MG63 (cell line): ENCODE data around the gene ABITRAM. TPM values are rescaled to one million over a fixed set of nuclear protein-coding genes. Genes with fewer than 3 reads are reported as not detected.
"Not testable (repeated sequence)": the region's sequence is repeated elsewhere in the genome, so short reads cannot be mapped to it uniquely, and the experiment has no call there.

Experiments
- DNase-seq: peaks from one replicate; pipeline ENCODE4 v3.0.0-alpha.2; 2020
- H3K27me3 ChIP-seq: fragments of 250-450 bp; sonication (Bioruptor Pico); 2 replicates; pipeline ENCODE4 v1.5.1; 2020; ENCODE audit warnings: mild to moderate bottlenecking, moderate library complexity
- H3K36me3 ChIP-seq: fragments of 250-450 bp; sonication (Bioruptor Pico); 2 replicates; pipeline ENCODE4 v1.5.1; 2020; ENCODE audit warnings: mild to moderate bottlenecking, moderate library complexity
- H3K4me3 ChIP-seq: fragments of 250-450 bp; sonication (Bioruptor Pico); 2 replicates; pipeline ENCODE4 v1.5.1; 2020; ENCODE audit warnings: mild to moderate bottlenecking, moderate library complexity
- H3K9me3 ChIP-seq: fragments of 250-450 bp; sonication (Bioruptor Pico); 2 replicates; pipeline ENCODE4 v1.5.1; 2020; ENCODE audit warnings: mild to moderate bottlenecking, moderate library complexity
- total RNA-seq: library from RNA; depleted of rRNA; stranded (reverse); fragments of >200 nt; shearing (Covaris generic); gene quantifications from 2 replicates; pipeline ENCODE4 v1.2.3, GENCODE V29; 2014; ENCODE audit warnings: low replicate concordance; rRNA removed

The ABITRAM gene, protein sequence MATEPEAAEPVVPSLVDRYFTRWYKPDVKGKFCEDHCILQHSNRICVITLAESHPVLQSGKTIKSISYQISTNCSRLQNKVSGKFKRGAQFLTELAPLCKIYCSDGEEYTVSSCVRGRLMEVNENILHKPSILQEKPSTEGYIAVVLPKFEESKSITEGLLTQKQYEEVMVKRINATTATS
- total RNA-seq: 9.7 and 13.3 TPM in 2 replicates

DNA sequence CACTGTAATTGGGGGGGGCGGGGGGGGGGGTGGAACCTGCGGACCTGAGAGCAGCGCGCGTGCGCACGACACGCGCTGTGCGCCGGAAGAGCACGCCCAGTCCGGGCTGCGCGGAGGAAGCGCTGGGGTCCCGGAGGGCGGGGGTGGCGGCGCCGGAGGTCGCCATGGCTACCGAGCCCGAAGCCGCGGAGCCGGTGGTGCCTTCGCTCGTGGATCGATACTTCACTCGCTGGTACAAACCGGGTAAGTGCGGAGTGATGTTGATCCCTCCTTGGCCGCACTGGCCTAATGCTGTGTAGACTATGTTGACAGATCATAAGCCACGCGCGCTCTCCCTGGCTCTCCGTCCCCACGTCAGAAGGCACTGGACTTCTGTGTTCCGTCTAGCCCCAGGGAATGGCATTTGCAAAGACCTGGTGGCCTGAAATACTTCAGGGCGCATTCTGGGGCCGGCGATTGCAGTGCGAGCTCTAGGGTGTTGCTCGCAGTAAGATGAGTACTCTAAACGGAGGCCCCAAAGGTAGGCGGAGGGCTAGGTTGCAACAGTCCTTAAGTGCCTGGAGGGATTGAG, at the start of gene ABITRAM:
Gene ABITRAM (plus strand): TSS at position 78 of the 571 bp plus-strand sequence. CDS start 87 bp downstream, at position 165.
- Histone ChIP-seq H3K9me3 (no peaks in the 10 kb centered on the region), H3K36me3 (peaks cover 13% of the 10 kb centered on the region), H3K4me3 (peak within 1 kb of the TSS; percentile 86), H3K27me3 (no peaks in the 10 kb centered on the region)
- DNase-seq: peak; percentile 60

DNA sequence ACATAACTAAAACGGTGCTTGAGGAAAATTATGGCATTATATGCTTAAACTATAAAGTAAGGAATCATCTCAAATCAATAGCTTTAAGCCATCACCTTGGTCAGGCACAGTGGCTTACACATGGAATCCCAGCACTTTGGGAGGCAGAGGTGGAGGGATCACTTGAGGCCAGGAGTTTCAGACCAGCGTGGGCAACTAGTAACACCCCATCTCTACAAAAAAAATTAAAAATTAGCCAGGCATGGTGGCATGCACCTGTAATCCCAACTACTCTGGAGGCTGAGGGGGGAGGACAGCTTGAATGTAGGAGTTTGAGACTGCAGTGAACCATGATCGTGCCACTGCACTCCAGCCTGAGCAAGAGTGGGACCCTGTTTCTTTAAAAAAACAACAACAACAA, 49.5 kb upstream of the ABITRAM start:
- H3K36me3 ChIP-seq: peaks cover 36% of the 10 kb centered on the region
- H3K4me3 ChIP-seq: no peak overlapping the region
- H3K27me3 ChIP-seq: no peaks in the 10 kb centered on the region
- no peak for DNase-seq
- H3K9me3 ChIP-seq: no peaks in the 10 kb centered on the region; the same call in 1 of the 2 replicates

DNA sequence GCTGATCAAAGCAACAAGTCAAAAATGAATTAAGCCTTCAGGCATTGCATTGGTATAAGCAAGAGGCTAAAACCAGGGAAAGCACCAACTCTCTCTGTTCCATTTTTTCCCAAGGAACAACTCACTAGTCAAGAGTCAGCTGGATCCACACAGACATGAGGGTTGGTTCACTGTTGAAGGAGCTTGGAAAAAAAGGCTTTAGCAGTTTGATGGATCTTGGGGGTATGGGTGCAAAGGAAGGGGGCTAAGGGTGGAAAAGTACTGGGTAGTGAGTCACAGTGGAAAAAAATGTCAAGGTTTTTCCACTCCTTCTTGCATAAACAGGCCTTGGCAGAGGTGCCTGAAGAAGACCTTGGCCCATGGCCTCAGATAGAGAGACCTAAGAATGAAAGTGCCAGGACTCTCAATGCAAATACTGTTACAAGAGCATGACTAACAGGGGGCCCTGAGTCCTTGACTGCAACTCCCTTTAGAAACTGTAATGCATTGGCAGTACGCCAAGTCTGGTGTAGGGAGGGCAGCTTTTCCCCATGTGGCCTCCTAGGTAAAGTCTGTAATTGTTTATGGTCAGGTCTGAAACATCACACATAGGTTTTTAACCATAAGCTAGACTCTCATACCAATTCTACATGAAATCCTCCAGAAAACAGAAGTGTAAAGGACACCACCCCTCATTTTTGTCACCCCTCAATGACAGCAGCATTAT, 48.4 kb upstream of the ABITRAM start:
- Histone ChIP-seq H3K4me3 (no peak overlapping the region), H3K27me3 (no peaks in the 10 kb centered on the region), H3K36me3 (peaks cover 31% of the 10 kb centered on the region), H3K9me3 (no peaks in the 10 kb centered on the region; the same call in 1 of the 2 replicates)
- DNase-seq: peak; percentile 74

DNA sequence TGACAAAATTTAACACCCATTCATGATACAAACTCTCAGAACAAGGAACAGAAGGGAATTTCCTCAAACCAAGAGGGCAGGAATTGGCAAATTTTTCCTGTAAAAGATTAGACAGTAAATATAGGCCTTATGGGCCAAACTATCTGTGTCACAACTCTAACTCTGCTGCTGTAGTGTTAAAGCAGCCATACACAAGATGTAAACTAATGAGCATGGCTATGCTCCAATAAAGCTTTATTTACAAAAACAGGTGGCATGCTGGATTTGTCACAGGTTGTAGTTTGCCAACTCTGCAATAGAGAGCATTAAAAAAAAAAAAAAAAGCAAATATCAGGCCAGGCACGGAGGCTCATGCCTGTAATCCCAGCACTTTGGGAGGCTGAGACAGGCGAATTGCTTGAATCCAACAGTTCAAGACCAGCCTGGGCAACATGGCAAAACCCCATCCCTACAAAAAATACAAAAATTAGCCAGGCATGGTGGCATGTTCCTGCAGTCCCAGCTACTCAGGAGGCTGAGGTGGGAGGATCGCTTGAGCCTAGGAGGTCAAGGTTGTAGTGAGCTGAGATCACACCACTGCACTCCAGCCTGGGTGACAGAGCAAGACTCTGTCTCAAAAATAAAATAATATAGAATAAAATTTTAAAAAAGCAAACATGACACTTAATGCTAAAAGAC, 47.5 kb upstream of the ABITRAM start:
- H3K4me3 ChIP-seq, DNase-seq, H3K9me3 ChIP-seq, H3K27me3 ChIP-seq: not testable (repeated sequence)
- H3K36me3 ChIP-seq: peaks cover 28% of the 10 kb centered on the region

DNA sequence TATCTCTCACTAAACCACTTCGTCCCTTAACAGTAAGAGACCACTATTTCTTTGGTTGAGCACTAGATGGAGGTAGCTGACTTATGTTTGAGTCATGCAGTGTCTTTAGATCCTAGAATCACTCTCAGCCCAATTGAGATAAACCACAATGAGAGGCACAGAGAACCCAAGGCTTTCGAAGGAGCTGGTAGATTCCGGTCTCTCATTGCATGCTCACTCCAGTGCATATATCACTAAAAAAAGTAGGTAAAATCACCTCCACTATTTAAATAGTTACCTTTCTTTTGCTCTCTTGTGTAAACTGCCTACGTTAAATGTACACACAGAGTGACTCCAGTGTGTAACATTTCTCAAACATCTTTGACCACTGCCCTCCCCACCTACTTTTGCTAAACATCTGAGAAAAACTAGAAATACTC, 44.5 kb upstream of the ABITRAM start:
- no peak for DNase-seq
- Histone ChIP-seq H3K27me3 (no peaks in the 10 kb centered on the region), H3K4me3 (no peak overlapping the region), H3K9me3 (no peaks in the 10 kb centered on the region; the same call in 1 of the 2 replicates), H3K36me3 (peaks cover 43% of the 10 kb centered on the region)

DNA sequence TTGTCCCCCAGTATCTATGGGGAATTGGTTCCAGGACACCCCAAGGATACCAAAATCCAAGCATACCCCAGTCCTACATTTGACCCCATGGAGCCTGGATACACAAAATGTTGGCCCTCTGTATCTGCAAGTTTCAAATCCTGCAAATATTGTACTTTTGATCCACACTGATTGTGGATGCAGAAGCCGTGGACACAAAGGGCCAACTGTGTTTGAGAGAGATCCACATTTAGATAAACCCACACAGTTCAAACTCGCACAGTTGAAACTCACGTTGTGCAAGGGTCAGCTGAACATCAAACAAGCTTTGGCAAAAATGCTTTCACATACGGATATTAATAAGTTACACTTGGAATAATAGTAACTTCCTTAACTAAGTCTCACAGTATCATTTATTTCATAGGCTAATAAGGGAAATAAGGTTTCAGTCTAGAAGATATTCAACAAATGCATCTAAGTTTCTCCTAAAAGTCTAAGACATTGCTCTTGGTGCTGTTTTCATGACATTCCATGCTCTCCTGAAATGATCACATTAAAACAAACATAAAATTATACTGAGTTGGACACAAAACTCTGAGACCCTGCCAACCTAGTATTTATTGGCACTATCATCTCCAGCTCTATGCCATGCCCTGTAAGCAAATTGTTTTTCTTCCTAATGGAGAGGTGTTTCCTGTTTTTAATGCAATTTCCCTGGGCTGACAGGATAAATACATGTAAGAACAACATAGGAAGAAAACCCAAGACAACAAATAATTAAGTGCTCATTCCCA, 39.8 kb upstream of the ABITRAM start:
- H3K36me3 ChIP-seq: peaks cover 51% of the 10 kb centered on the region
- H3K27me3 ChIP-seq: no peaks in the 10 kb centered on the region
- H3K9me3 ChIP-seq: no peaks in the 10 kb centered on the region
- no peak overlapping the region for H3K4me3 ChIP-seq
- DNase-seq: no peak

DNA sequence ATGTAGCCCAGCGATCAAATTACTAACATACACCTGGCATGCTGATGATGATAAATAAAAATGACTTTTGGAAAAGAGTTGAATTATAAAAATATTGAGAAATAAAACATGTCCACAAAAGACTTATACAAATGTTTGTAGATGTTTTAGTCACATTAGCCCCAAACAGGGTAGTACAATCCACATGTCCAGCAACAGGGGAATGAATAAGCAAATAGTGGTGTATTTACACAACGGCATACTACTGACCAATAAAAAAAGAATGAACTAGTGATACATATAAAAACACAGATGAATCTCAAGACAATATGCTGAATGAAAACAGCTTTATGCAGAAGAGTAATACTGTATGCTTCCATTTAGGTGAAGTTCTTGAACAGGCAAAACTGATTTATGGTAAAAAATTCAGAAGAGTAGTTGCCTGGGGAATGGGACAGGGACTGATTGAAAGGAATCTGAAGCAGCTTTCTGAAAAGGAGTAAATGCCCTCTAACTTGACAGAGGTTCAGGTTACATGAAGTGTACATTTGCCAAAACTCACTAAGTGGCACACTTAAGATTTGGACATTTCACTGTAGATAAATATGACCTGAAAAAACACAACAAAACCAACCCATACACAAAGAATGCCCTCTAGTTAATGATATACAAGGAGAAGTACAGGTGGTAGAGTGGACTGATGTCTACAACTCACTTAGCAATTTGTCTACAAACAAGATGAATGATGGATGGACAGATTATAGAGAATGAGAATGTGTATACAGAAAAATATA, 36.7 kb upstream of the ABITRAM start:
- no peak overlapping the region for H3K4me3 ChIP-seq
- no peaks in the 10 kb centered on the region for H3K27me3 ChIP-seq
- H3K9me3 ChIP-seq: no peaks in the 10 kb centered on the region
- DNase-seq: no peak
- peaks cover 52% of the 10 kb centered on the region for H3K36me3 ChIP-seq

DNA sequence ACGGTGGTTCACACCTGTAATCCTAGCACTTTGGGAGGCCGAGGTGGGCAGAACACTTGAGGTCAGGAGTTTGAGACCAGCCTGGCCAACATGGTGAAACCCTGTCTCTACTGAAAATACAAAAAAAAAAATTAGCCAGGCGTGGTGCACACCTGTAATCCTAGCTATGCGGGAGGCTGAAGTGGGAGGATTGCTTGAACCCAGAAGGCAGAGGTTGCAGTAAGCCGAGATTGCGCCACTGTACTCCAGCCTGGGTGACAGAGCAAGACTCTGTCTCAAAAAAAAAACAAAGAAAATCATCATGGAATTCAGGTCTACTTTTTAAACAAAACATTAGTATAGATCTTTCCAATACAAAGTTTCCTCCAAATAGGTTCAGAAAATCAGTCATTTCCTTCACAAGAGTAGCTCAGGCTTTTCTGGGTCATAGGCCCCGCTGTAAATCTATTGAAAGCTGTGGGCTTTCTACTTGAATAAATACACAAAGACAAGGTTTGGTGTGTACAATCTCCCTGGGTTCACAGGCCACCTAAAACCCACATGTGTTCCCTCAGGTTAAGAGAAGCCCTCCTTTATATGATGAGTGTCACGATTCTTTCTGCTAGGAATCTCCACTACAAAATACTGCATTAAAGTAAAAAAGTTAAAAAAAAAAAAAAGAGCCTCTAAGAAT, 35.0 kb upstream of the ABITRAM start:
- DNase-seq, H3K27me3 ChIP-seq, H3K4me3 ChIP-seq, H3K9me3 ChIP-seq: not testable (repeated sequence)
- H3K36me3 ChIP-seq: peaks cover 45% of the 10 kb centered on the region

DNA sequence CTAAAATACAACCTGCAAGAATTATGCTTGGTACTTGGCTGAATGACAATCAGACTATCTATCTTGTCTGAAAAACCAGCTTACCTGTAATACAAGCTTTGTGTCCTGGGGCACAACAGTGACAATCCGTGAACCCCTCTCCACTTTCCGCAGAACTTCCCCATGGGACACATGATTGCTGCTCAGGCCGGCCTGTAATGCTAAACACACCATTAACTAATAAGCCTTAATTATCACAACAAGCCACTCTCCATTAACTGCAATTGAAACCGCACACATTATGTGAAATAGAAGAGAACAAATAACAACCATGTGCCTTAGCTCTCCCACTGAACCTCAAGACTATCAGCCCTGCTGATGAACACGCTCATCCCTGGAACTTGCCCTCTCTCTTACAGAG, 34.0 kb upstream of the ABITRAM start:
- DNase-seq: no peak
- Histone ChIP-seq H3K27me3 (no peaks in the 10 kb centered on the region), H3K36me3 (peaks cover 49% of the 10 kb centered on the region), H3K4me3 (no peak overlapping the region), H3K9me3 (no peaks in the 10 kb centered on the region)

DNA sequence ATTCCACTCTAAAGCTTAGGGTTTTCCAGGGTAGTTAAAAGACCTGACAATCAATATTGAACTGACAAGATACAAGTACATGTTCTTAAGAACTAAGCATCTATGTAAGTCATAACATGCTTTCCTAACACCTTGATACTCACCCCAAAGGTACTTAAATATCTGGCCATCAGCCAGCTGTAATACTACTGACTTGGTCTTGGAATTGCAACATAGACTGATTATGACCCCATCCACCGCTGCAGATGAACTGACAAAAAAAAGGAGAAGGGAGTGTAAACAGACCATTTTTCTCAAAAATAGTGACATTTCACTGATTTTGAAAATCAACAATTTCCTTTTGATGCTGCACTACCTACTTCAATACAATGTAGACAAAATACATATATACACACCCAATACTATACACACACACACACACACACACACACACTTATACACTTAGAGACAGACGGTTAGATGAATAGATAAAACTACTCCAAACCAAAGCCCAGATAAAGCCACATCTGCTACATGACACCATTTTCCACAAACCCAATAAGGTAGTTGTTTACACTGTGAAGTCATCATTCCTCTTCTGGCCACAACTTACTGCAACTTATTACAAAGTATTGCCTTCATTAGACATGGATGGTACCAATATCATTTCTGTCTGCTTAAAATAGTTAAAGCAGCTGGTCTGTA, 30.6 kb upstream of the ABITRAM start:
- Histone ChIP-seq H3K36me3 (peaks cover 50% of the 10 kb centered on the region), H3K9me3 (no peaks in the 10 kb centered on the region), H3K27me3 (no peaks in the 10 kb centered on the region), H3K4me3 (no peak overlapping the region)
- DNase-seq: no peak

DNA sequence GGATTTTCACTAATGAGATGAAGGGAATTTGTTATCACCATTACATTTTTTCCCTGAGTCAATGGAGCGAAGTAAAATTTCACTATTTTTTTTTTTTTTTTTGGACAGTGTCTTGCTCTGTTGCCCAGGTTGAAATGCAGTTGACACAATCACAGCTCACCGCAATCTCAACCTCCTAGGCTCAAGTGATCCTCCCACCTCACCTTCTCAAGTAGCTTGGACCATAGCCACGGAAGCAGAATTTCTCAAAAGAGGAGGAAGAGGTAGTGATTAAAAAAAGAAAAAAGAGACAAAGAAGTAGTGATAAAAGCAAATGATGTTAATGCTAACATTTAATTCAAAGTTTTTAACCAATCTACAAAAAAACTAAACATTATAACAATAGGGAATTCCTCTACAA, 30.0 kb upstream of the ABITRAM start:
- DNase-seq: no peak
- H3K4me3 ChIP-seq: no peak overlapping the region
- H3K27me3 ChIP-seq: no peaks in the 10 kb centered on the region
- H3K36me3 ChIP-seq: peaks cover 47% of the 10 kb centered on the region
- no peaks in the 10 kb centered on the region for H3K9me3 ChIP-seq

DNA sequence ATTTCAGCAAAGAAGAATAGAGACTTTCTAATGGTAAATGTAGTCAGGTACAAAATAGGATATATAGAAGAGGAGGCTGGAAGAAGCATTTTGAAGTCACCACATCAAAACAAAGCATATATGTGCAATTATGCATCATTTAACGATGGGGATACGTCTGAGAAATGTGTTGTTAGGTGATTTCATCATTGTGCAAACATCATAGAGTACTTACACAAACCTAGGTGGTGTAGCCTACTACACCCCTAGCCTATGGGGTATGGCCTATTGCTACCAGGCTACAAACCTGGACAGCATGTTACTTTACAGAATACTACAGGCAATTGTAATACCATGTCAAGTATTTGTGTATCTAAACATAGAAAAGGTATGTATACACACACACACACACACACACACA, 28.7 kb upstream of the ABITRAM start:
- H3K4me3 ChIP-seq: no peak overlapping the region
- H3K27me3 ChIP-seq: no peaks in the 10 kb centered on the region
- peaks cover 41% of the 10 kb centered on the region for H3K36me3 ChIP-seq
- DNase-seq: no peak
- no peaks in the 10 kb centered on the region for H3K9me3 ChIP-seq

DNA sequence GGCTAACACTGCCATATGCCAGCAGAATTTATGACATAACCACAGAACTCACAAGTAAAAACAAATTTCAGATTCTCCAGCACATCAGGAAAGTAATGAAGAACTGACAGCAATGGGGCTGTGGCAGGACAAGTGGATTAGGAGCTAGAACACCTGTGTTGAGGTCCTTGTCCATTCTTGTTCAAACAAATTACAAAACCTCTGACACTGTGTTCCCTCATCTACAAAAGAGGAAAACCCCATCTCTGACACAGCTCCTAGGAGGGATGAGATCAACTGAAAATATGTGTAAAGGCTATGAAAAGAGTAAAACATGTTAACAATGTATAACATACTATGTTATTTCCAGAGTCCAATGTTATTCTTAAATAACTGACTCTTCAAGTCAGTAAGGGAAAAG, 23.8 kb upstream of the ABITRAM start:
- no peak for DNase-seq
- H3K36me3 ChIP-seq: peaks cover 32% of the 10 kb centered on the region
- no peaks in the 10 kb centered on the region for H3K27me3 ChIP-seq
- H3K9me3 ChIP-seq: no peaks in the 10 kb centered on the region
- H3K4me3 ChIP-seq: no peak overlapping the region

DNA sequence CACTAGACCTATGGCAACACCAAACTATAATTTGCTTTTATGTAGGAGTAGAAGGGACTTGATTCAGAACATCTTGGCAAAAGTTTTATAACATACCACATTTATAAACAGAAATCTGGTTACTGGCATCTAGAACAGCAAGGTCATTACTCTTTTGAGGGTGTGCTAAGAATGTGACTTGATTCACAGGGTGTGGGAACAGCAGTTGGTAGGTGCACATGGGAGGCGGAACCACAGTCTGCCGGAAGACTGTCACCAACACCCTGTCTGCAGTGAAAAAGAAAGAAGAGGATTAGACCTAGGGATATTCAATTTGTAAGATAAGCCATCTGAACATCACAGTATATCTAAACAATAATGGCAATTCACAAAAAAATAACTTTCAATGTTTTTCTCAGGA, 23.3 kb upstream of the ABITRAM start:
- Histone ChIP-seq H3K4me3 (no peak overlapping the region), H3K9me3 (no peaks in the 10 kb centered on the region), H3K36me3 (peaks cover 29% of the 10 kb centered on the region), H3K27me3 (no peaks in the 10 kb centered on the region)
- no peak for DNase-seq

DNA sequence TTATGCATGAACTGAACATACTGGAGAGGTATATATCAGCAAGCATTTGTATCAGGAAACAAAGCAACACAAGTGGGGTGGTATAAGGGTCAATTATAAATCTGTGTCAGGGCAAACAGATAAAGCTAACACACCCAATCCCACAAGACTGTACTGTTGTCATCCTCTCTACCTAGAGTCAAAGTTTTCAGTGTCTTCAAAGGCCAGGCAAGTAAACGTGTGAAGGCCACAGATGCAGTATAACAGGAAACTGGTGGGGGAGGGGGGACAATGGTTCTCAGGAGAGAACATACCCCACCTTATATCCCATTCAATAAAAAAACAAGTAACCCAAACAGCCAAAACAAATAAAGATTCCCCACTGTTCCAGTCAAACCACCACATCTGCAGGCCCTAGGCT, 22.4 kb upstream of the ABITRAM start:
- H3K9me3 ChIP-seq: no peaks in the 10 kb centered on the region
- H3K27me3 ChIP-seq: no peaks in the 10 kb centered on the region
- no peak overlapping the region for H3K4me3 ChIP-seq
- DNase-seq: no peak
- H3K36me3 ChIP-seq: peaks cover 20% of the 10 kb centered on the region
